HCT116 (cell line): ENCODE measurements around the gene PLCE1. TPM values are rescaled to one million over a fixed set of nuclear protein-coding genes. Genes with fewer than 3 reads are reported as not detected.

Source experiments
- ATAC-seq: fragments of 200-7000 bp; cut with Tn5 transposase; 2 replicates; pipeline ENCODE4 v1.9.1; 2020; ENCODE audit warnings: mild to moderate bottlenecking, moderate library complexity
- BruUV-seq: library from RNA; stranded (reverse); fragments of 400-500 nt; replicated peaks from 2 replicates; lab custom pipeline; 2021; lab: Mats Ljungman, UMichigan
- CTCF ChIA-PET: fragments of 300-600 bp; sonication (Branson Sonifier 250); formaldehyde crosslinking; loops from one replicate; lab custom pipeline; 2021; ENCODE audit warnings: antibody characterized with exemption; lab: Charles Lee
- POLR2A ChIA-PET: fragments of 300-600, 350-600 bp; sonication (Branson Sonifier 250); formaldehyde crosslinking; loops from one replicate; lab custom pipeline; 2021; ENCODE audit warnings: antibody characterized with exemption; lab: Charles Lee
- RAD21 ChIA-PET, 2 experiments: fragments of 300-600 bp; sonication (Branson Sonifier 250); formaldehyde crosslinking; loops; one replicate each; lab custom pipeline; 2023; ENCODE audit warnings: low total read pairs in 2 of 2; ENCODE audit not compliant: uncharacterized antibody in 2 of 2, unreplicated experiment in 2 of 2, low non-redundant PET in 1 of 2; lab: Charles Lee
- DNase-seq: peaks from one replicate; pipeline ENCODE4 v3.0.0-alpha.2; 2010; ENCODE audit warnings: low read depth, low spot score
- H2AFZ ChIP-seq: fragments of 200-600 bp; shearing (Covaris generic), sonication (generic); 2 replicates; pipeline ENCODE4 v1.6.1; 2017; ENCODE audit warnings: low read depth, mixed run types, mixed read lengths, antibody characterized with exemption, low read length; ENCODE audit not compliant: poor library complexity, severe bottlenecking
- H3K27ac ChIP-seq: 2 replicates; pipeline ENCODE4 v1.5.1; 2012; ENCODE audit warnings: low read depth, low read length
- H3K27me3 ChIP-seq: fragments of 200-600 bp; sonication (generic); 2 replicates; pipeline ENCODE4 v1.6.1; 2016; ENCODE audit warnings: mixed run types, low read length, mixed read lengths; ENCODE audit not compliant: insufficient read depth
- H3K36me3 ChIP-seq, 2 experiments: fragments of 200-500 bp in 1 of 2; fragments of 200-600 bp in 1 of 2; sonication (Bioruptor generic) in 1 of 2; sonication (generic) in 1 of 2; 2 replicates each; pipeline versions ENCODE4 v1.5.1 to v1.6.1; 2014 to 2016; ENCODE audit warnings: low read length in 2 of 2, inconsistent platforms in 1 of 2, mixed read lengths in 1 of 2, mixed run types in 1 of 2; ENCODE audit not compliant: insufficient read depth in 2 of 2, control insufficient read depth in 1 of 2
- H3K4me1 ChIP-seq, 2 experiments: fragments of 200-600 bp in 1 of 2; sonication (generic) in 1 of 2; 2 replicates each; pipeline versions ENCODE4 v1.5.1 to v1.6.1; 2012 to 2017; ENCODE audit warnings: low read length in 2 of 2, inconsistent platforms in 1 of 2, mild to moderate bottlenecking in 1 of 2, mixed read lengths in 1 of 2, mixed run types in 1 of 2, moderate library complexity in 1 of 2; ENCODE audit not compliant: insufficient read depth in 2 of 2, control insufficient read depth in 1 of 2
- H3K4me2 ChIP-seq: fragments of 200-600 bp; sonication (generic); 2 replicates; pipeline ENCODE4 v1.6.1; 2017; ENCODE audit warnings: mixed run types, low read length, mixed read lengths
- H3K4me3 ChIP-seq, 2 experiments: fragments of 200-600 bp in 1 of 2; sonication (generic) in 1 of 2; replicated peaks in 1 of 2; 2 replicates each; pipeline ENCODE4 v1.5.1; 2011 to 2016; ENCODE audit warnings: low read length in 2 of 2, control low read depth in 1 of 2, low read depth in 1 of 2, mild to moderate bottlenecking in 1 of 2, mixed read lengths in 1 of 2, mixed run types in 1 of 2
- H3K79me2 ChIP-seq: fragments of 200-600 bp; sonication (generic); 2 replicates; pipeline ENCODE4 v1.6.1; 2017; ENCODE audit warnings: mild to moderate bottlenecking, mixed run types, low read length, moderate library complexity, mixed read lengths; ENCODE audit not compliant: insufficient read depth
- H3K9ac ChIP-seq: fragments of 200-600 bp; sonication (generic); 2 replicates; pipeline ENCODE4 v1.6.1; 2016; ENCODE audit warnings: low read length, mixed read lengths
- H3K9me2 ChIP-seq: fragments of 200-600 bp; sonication (generic), shearing (Covaris generic); 2 replicates; pipeline ENCODE4 v1.6.1; 2017; ENCODE audit warnings: mixed run types, mild to moderate bottlenecking, moderate library complexity; ENCODE audit not compliant: insufficient read depth
- H3K9me3 ChIP-seq, 2 experiments: fragments of 200-500 bp in 1 of 2; fragments of 200-600 bp in 1 of 2; sonication (Bioruptor generic) in 1 of 2; sonication (generic) in 1 of 2; 2 replicates each; pipeline ENCODE4 v1.6.1; 2014 to 2017; ENCODE audit warnings: low read length in 2 of 2, mixed read lengths in 2 of 2, inconsistent platforms in 1 of 2, low read depth in 1 of 2, mild to moderate bottlenecking in 1 of 2, mixed run types in 1 of 2, moderate library complexity in 1 of 2; ENCODE audit not compliant: control insufficient read depth in 1 of 2, insufficient read depth in 1 of 2
- H4K20me1 ChIP-seq: fragments of 200-600 bp; sonication (generic), shearing (Covaris generic); 2 replicates; pipeline ENCODE4 v1.6.1; 2017; ENCODE audit warnings: mixed run types, mild to moderate bottlenecking, moderate library complexity; ENCODE audit not compliant: insufficient read depth
- CBX3 ChIP-seq: IDR thresholded peaks from 2 replicates; pipeline ENCODE4 v1.6.1; 2012; ENCODE audit warnings: low read depth
- EGR1 ChIP-seq: IDR thresholded peaks from 2 replicates; pipeline ENCODE4 v1.6.1; 2012; ENCODE audit warnings: low read depth
- MAX ChIP-seq: IDR thresholded peaks from 2 replicates; pipeline ENCODE4 v1.6.1; 2012
- POLR2A ChIP-seq: IDR thresholded peaks from 2 replicates; pipeline ENCODE4 v1.7.0; 2011; ENCODE audit warnings: borderline replicate concordance; ENCODE audit not compliant: insufficient read depth, insufficient read length; ENCODE audit errors: extremely low read depth
- POLR2AphosphoS5 ChIP-seq: IDR thresholded peaks from 2 replicates; pipeline ENCODE4 v1.6.1; 2011; ENCODE audit warnings: mild to moderate bottlenecking, low read depth, low read length, moderate library complexity
- SP1 ChIP-seq: IDR thresholded peaks from 2 replicates; pipeline ENCODE4 v1.6.1; 2012; ENCODE audit warnings: low read depth
- TCF7L2 ChIP-seq: IDR thresholded peaks from 2 replicates; pipeline ENCODE4 v1.7.0; 2011; ENCODE audit warnings: borderline replicate concordance, inconsistent platforms; ENCODE audit not compliant: insufficient read depth, insufficient read length; ENCODE audit errors: extremely low read depth
- ZFX ChIP-seq: fragments of 450-650 bp; IDR thresholded peaks from 2 replicates; pipeline ENCODE4 v1.6.1; 2017
- intact Hi-C: fragments of 100-400 bp; cut with micrococcal nuclease; formaldehyde crosslinking; loops from 2 replicates; pipeline ENCODE4 v1.10.0; 2022
- total RNA-seq: library from RNA; stranded (reverse); gene quantifications from one replicate; pipeline ENCODE4 v1.2.1, GENCODE V29; 2021; ENCODE audit not compliant: unreplicated experiment

Gene PLCE1
- total RNA-seq, 1 experiment from 2014 or later: 2.5 TPM

- Histone ChIP-seq H4K20me1 (no peaks in the 10 kb centered on the region), H3K9me2 (no peaks in the 10 kb centered on the region), H3K36me3 (no peaks in the 10 kb centered on the region), H2AFZ (no peak overlapping the region), H3K27me3 (no peaks in the 10 kb centered on the region), H3K4me1 (peaks cover 4 to 15% of the 10 kb centered on the region in 2 experiments; a peak in 3 of 4 replicates), H3K27ac (no peak overlapping the region), H3K9me3 (no peaks in the 10 kb centered on the region)
- no peak for ATAC-seq
- RAD21 ChIA-PET: no interaction called here
- no TSS peak for BruUV-seq
- POLR2A ChIA-PET: no interaction called here
- CTCF ChIA-PET: no interaction called here
- no peak for TF ChIP-seq SP1
- TF ChIP-seq POLR2AphosphoS5: no peak
- no peak for TF ChIP-seq ZFX
- TF ChIP-seq TCF7L2: no peak
- TF ChIP-seq MAX: no peak
- no peak for TF ChIP-seq CBX3
- no peak for TF ChIP-seq EGR1
- TF ChIP-seq POLR2A: no peak
- TF ChIP-seq, all 23 proteins: peak for 0
- DNase-seq: no peak
- no peaks in the 10 kb centered on the region for H3K79me2 ChIP-seq
- no peak overlapping the region for H3K4me3 ChIP-seq
- intact Hi-C loops: loop anchor here (5.0 kb wide), 1 partner anchor 51 kb away; the partner anchor contains the start of gene PLCE1
- no peak overlapping the region for H3K4me2 ChIP-seq
- no peak overlapping the region for H3K9ac ChIP-seq
Observed at GRCh38 chr10:94042834-94043175, 49.1 kb downstream of the PLCE1 start.

Other genes with a start within 250 kb of the PLCE1 start
- not detected for gene LGI1, start 236.0 kb upstream of the PLCE1 start, total RNA-seq
- gene SLC35G1, start 100.0 kb upstream of the PLCE1 start, total RNA-seq: 9.4 TPM